Cerebellar cortex (tissue), 1 donor: ENCODE results near the gene TTC39C.
A peak's percentile ranks its signal among the peaks of the same experiment; 100 is the strongest.
"Not testable (repeated sequence)": the region's sequence is repeated elsewhere in the genome, so short reads cannot be mapped to it uniquely, and the experiment has no call there.

ENCODE experiments used
- DNase-seq: peaks from one replicate; pipeline ENCODE4 v3.0.0-alpha.2; 2015; ENCODE audit warnings: low spot score

Gene TTC39C

GRCh38 chr18:24053211-24053610 is 38.7 kb downstream of the TTC39C start:
- no peak for DNase-seq

- DNase-seq = no peak
Measured at GRCh38 chr18:24054130-24054529, 39.6 kb downstream of the TTC39C start.

- no peak for DNase-seq
Measured at GRCh38 chr18:24055009-24055804, 40.7 kb downstream of the TTC39C start.

- no peak for DNase-seq
Measured at GRCh38 chr18:24055878-24056277, 41.3 kb downstream of the TTC39C start.

GRCh38 chr18:24056506-24056905 is 42.0 kb downstream of the TTC39C start:
- DNase-seq = no peak

- no peak for DNase-seq
Measured at GRCh38 chr18:24057804-24058203, 43.2 kb downstream of the TTC39C start.

GRCh38 chr18:24059385-24059784 is 44.8 kb downstream of the TTC39C start:
- DNase-seq = not testable (repeated sequence)

- no peak for DNase-seq
Measured at GRCh38 chr18:24060644-24061043, 46.1 kb downstream of the TTC39C start.

GRCh38 chr18:24063121-24063731 is 48.7 kb downstream of the TTC39C start:
- DNase-seq = no peak

GRCh38 chr18:24064391-24065100 is 50.0 kb downstream of the TTC39C start:
- DNase-seq = no peak

- no peak for DNase-seq
Measured at GRCh38 chr18:24065906-24066305, 51.4 kb downstream of the TTC39C start.

GRCh38 chr18:24068945-24069693 is 54.6 kb downstream of the TTC39C start:
- DNase-seq = no peak

- no peak for DNase-seq
Measured at GRCh38 chr18:24071029-24071428, 56.5 kb downstream of the TTC39C start.

GRCh38 chr18:24071779-24072178 is 57.2 kb downstream of the TTC39C start:
- no peak for DNase-seq

GRCh38 chr18:24072743-24073142 is 58.2 kb downstream of the TTC39C start:
- DNase-seq = no peak

GRCh38 chr18:24073791-24074190 is 59.2 kb downstream of the TTC39C start:
- no peak for DNase-seq

- DNase-seq = not testable (repeated sequence)
Measured at GRCh38 chr18:24074757-24075156, 60.2 kb downstream of the TTC39C start.

- DNase-seq = peak; percentile 66
Measured at GRCh38 chr18:24075767-24076597, 61.4 kb downstream of the TTC39C start.

GRCh38 chr18:24076950-24077349 is 62.4 kb downstream of the TTC39C start:
- peak; percentile 18 for DNase-seq

- no peak for DNase-seq
Measured at GRCh38 chr18:24078391-24078790, 63.8 kb downstream of the TTC39C start.

- DNase-seq = no peak
Measured at GRCh38 chr18:24080861-24081260, 66.3 kb downstream of the TTC39C start.
